Prostate gland (tissue), 2 donors: ENCODE results near the gene ABLIM3.

Experiments
- POLR2A ChIP-seq: fragments of 450-650 bp; IDR thresholded peaks from one replicate; pipeline ENCODE4 v1.6.1; 2016; ENCODE audit warnings: antibody characterized with exemption, mild to moderate bottlenecking
- POLR2AphosphoS5 ChIP-seq: sonication (generic); formaldehyde crosslinking; IDR thresholded peaks from one replicate; pipeline ENCODE4 v1.6.1; 2017; ENCODE audit warnings: antibody characterized with exemption
- TF ChIP-seq, protein P1 (sequence below), 4 experiments: fragments of 200-600 bp in 2 of 4; fragments of 450-650 bp in 2 of 4; sonication (generic) in 2 of 4; IDR thresholded peaks; 1 replicate in 3 of 4; 2 replicates in 1 of 4; pipeline ENCODE4 v1.5.1; 2016 to 2019; ENCODE audit warnings: antibody characterized with exemption in 4 of 4, mild to moderate bottlenecking in 2 of 4, moderate library complexity in 2 of 4

DNA sequence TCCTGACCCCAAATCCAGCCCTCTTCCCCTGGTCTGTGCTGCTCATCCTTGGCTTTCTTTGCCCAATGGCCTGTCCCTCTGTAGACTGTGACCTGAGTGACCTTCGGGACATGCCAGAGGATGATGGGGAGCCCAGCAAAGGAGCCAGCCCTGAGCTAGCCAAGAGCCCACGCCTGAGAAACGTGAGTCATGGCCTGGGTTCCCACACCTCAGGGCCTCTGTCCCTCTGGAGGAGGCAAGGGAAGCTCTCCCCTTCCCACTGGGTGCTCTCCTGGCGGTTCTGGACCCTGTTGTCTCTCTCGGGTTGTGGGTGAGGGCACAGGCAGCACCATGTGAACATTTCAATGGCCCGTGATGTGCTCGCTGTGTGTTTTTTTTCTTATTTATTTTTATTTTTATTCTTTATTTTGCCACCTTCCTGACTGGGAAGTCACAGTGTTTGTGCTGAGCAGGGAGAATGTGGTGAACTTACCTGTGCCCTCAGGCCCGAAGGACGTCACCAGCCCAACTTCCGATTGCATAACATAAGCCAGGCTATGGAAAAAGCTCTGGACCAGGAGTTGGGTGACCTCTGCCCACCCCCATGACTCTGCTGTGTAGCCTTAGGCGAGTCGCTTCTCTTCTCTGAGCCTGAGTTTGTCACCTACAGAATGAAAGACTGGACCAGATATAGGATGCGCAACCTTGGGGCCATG is 159.9 kb downstream of the ABLIM3 start:
- TF ChIP-seq, protein P1, sequence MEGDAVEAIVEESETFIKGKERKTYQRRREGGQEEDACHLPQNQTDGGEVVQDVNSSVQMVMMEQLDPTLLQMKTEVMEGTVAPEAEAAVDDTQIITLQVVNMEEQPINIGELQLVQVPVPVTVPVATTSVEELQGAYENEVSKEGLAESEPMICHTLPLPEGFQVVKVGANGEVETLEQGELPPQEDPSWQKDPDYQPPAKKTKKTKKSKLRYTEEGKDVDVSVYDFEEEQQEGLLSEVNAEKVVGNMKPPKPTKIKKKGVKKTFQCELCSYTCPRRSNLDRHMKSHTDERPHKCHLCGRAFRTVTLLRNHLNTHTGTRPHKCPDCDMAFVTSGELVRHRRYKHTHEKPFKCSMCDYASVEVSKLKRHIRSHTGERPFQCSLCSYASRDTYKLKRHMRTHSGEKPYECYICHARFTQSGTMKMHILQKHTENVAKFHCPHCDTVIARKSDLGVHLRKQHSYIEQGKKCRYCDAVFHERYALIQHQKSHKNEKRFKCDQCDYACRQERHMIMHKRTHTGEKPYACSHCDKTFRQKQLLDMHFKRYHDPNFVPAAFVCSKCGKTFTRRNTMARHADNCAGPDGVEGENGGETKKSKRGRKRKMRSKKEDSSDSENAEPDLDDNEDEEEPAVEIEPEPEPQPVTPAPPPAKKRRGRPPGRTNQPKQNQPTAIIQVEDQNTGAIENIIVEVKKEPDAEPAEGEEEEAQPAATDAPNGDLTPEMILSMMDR (IDR thresholded peaks at IDR 0.05), result no peak
- TF ChIP-seq POLR2AphosphoS5, result no peak
- no peak for TF ChIP-seq POLR2A
